ENCODE measurements around the gene HNRNPAB.

HNRNPAB gene

DNA sequence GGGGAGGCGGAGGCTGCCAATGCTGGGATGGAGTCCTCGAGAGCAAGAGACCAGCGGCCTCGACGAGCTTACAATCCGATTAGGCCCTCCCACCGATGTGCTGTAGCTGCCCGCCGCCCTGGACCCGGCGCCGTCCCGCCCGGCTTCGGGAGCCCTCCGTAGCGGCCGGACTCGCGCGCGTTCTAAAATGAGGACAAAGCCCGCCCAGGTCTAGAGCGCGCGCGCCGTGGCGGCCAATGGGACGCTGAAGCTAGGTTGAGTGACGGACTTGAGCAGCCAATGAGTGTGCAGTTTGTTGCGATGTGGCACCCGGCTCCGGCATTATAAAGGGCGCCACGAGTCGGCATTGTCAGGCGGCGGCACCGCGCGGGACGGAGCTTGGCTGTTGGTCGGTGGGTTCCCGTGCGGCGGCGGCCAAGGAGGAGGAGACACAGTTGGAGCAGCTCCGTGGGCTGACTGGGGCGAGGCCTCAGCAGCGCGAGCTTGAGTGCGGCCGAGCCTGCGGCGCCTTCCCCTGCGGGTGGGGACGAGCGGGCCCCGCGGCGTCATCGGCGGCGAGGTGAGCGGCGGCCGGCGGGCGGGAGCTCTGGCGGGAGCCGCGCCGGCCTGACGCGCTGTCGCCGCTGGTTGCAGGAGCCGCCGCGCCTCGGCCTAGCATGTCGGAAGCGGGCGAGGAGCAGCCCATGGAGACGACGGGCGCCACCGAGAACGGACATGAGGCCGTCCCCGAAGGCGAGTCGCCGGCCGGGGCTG, at the start of gene HNRNPAB:
Gene HNRNPAB, plus strand, starts transcription at position 352 of the 753 bp plus-strand sequence. Its CDS starts 305 bp downstream, at position 657.
- DNase-seq, result peak; percentile 98

GRCh38 chr5:178155065-178155464, 49.3 kb upstream of the HNRNPAB start:
- no peak for DNase-seq

DNA sequence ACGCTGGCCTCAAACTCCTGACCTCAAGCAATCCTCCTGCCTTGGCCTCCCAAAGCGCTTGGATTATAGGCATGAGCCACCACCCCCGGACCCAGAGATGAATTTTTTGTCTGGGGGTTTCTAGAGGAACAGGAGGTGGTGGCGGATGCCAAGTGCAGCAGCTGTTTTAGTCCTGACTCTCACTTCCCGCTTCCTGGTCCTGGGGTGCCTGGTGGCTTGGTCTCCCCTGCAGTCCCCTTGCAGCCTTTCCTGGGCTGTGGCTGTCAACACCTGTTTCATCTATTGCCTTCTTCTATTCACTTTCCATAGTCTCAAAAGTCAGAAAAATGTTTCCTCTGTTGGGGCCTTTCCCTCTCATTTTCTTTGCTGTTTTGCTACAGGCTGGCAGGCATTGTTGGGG, 44.2 kb upstream of the HNRNPAB start:
- DNase-seq, result no peak

DNA sequence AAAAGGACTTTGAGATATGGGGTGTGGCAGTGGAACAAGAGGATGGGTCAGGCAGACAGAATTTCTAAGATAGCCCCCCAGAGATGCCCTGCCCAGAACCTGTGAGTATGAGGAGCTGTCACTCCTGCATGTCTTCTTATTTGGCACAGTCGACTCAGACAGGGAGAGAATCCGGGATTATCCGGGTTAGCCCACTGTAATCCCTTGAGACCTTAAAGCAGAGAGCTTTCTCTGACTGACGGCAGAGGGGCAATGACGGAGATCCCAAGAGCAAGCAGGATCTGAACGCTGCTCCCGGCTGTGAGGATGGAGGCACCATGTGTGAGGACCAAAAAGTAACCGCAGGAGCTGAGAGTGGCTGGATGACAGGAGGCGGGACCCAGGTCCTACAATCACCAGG, 41.9 kb upstream of the HNRNPAB start:
- DNase-seq, result no peak

DNA sequence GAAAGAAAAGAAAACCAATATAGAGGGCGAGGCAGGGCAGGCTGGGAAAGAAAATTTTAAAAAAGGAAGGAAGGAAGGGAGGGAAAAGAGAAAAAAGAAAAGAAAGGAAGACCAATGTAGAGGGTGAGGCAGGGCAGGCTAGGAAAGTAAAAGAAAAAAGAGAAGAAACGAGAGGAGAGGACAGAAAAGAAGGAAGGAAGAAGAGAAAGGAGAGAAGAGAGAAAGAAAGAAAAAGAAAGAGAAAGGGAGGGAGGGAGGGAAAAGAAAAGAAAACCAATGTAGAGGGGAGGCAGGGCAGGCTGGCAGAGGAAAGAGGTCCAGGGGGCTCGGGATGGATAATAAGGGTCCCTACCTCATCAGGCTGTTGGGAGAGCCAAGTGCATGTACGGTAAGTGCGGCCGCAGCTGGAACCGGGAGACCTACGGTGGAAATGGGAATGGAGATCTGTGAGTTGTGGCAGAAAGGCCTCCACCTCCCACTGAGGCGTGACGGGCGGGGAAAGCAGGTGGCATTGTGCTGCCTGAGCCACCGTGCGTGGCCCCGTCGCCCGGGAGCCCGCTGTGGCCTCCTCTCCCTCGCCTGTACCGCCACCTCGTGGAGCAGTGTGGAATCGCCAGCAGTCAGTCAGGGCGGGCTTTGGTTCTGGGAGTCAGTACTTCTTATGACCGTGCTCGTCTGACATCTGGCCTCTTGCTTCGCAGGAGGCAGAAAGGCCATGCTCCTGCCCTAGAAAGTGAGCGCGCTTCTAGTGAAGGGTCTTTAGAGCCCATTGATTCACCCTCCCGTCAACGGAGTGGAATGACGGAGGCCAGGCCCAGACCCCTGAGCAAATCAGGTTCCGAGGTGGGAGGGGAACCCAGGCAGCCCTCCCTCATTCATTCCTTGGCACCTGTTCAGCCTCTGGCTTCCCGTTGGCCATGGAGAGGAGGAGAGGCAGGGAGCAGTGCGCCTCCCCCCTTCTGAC, 40.3 kb upstream of the HNRNPAB start:
- DNase-seq, result peak; percentile 92

- DNase-seq, result no peak
These were observed 38.8 kb upstream of the HNRNPAB start for GRCh38 chr5:178165581-178165980.

DNA sequence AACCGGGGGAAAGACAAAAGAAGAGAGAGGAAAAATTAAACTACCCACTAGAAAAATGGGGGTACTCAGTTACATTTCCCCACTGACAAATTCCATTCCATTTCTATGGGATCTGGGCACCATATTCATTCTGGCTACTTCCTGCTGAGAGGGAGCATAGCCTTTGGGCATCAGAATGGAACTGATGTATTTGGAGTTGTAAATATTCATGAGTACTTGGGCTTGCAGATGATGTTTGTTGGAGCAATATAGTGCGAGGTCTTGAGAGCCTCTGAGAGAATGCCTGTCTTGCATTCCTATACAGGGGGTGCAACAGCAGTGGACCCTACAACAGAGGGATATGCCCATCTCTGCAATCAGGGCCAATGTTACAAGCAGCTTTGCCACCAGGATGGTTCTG, 33.9 kb upstream of the HNRNPAB start:
- DNase-seq, result no peak

DNA sequence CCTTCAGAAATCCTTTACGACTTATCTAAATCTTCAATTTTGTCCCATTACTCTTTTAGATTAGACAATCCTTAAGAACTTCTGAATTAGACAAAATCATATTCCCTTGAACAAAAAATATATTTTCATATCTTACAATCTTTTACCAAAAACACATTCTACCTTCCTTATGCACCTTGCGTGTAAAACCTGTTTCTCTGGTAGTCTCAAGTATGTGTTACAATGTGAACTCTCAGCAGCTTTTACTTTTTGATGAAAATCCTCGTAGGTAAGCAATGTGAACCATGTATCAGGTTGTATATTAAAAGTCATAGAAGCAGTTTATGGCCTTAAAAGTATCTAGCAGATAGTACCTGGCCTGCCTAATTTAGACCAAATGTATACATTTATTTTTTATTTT, 29.9 kb upstream of the HNRNPAB start:
- no peak for DNase-seq

GRCh38 chr5:178176791-178177190, 27.5 kb upstream of the HNRNPAB start:
- no peak for DNase-seq

GRCh38 chr5:178177569-178177968, 26.8 kb upstream of the HNRNPAB start:
- no peak for DNase-seq

DNA sequence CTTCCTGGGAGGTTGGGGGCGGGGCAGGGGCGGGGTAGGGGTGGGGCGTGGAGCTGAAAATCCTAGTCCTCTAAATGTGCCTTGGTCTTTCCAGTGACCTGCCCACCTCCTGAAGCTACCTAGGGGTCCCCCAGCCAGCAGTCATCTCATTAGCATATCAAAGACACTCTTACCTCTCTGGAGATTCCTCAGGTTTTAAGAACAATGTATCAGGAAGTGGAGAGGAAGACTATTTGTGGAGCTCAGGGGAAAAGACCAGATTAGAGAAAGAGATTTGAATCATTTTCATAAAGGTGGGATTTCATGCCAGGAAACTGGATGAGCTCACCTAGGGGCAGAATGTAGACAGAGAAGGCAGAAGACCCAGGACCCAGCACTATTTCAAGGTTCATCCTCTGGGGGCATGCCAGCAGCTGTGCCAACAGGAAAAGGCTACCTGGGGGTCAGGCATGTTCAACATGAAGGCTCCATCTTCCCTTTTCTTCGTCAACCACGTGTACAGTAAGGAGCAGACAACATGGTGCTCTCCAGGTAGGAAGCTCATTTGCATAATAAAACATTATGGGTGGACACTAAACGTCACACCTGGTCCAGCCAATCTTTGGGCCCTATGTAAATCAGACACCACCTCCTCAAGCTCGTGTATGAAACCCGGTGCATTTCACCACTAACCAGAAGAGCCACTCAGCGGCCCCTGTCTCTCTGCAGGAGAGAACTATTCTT, 24.0 kb upstream of the HNRNPAB start:
- DNase-seq, result peak; percentile 24

DNA sequence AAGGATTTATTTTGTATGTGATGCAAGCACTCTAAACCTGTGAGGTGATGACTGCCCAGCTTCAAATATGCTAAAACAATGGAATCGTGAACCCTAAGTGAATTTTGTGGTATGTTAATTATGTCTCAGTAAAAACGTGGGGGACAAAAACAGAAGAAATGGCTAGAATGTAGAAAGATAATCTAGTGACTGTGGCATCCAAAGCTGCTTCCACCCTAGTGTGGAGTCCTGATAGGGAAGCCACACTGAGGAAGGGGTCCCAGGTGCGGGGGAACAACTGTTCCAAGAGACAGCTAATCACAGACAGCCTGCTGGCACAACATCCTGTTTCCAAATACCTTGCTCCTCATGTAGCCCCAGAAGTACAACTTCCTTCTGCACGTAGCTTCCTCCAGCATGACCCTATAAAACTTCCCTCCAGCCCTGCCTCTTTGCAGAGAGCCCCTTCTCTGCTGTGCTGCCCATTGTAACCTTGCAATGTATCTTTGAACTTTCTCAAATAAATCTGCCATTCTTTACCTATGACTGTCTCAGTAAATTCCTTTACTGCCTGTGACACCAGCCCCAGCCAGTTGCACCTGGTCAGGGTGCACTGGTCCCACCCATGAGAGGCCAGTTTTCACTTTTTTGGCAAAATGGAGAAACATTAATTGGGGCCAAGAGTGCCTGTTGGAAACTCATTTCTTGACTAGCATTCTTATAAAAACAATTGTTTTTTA, 22.0 kb upstream of the HNRNPAB start:
- DNase-seq, result peak; percentile 13

GRCh38 chr5:178186427-178186826, 17.9 kb upstream of the HNRNPAB start:
- no peak for DNase-seq

DNA sequence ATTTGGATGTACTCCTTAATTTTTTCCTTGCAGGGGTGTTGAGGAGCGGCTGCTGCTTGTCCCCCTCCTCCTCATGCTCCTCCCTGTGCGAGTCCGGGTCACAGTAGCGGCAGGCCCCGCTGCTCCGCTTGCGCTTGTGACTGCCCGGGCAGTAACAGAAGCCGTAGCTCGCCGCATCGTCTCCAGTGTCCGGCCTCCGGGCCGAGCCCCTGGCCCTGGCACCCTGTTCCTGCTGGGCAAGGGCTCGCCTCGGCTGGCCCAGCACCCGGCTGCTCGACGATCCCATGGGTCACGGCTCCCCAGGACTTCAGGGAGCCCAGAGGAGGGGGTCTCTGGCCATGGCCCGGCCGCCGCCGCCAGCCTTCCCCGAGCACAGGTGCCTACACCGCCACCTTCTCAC, 17.3 kb upstream of the HNRNPAB start, which contains the start of gene GMCL2:
Gene GMCL2, minus strand, starts transcription at position 358 of the 400 bp plus-strand sequence. Its CDS starts 72 bp downstream, at position 286.
- no peak for DNase-seq

DNA sequence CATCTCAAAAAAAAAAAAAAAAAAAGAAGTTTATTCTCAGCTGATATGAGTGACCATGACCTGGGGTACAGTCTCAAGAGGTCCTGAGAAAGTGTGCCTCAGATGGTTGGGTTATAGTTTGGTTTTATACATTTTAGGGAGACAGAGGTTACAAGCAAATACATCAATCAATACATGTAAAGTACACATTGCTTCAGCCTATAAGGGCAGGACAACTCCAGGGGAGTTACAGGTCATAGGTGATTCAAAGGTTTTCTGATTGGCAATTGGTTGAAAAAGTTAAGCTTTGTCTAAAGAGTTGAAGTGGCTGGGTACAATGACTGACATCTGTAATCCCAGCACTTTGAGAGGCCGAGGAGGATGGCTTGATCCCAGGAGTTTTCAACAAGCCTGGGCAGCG, 14.9 kb upstream of the HNRNPAB start:
- no peak for DNase-seq

DNA sequence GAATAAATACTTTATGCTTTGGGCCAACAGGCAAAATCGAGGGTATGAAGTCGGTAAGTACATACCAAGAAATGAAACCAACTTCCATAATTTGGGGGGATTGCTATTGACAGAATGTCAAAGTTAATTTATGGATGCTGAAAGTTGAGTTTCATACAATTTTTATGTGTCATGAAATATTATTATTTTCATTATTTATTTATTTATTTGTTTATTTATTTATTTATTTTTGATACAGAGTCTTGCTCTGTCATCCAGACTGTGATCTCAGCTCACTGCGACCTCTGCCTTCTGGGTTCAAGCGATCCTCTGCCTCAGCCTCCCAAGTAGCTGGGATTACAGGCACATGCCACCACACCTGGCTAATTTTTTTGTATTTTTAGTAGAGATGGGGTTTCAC, 12.7 kb upstream of the HNRNPAB start:
- no peak for DNase-seq

DNA sequence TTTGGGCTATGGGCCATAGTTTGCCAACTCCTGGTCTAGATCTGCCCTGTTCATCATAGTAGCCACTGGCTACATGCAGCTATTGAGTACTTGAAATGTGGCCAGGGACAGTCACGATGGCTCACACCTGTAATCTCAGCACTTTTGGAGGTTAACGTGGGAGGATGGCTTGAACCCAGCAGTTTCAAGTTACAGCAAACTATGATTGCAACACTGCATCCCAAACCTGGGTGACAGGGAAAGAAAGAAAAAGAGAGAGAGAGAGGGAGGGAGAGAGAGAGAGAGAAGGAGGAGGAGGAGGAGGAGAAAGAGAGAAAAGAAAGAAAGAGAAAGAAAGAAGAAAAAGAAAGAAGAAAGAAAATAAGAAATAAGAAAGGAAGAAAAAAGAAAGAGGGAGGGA, 12.1 kb upstream of the HNRNPAB start:
- DNase-seq, result no peak

DNA sequence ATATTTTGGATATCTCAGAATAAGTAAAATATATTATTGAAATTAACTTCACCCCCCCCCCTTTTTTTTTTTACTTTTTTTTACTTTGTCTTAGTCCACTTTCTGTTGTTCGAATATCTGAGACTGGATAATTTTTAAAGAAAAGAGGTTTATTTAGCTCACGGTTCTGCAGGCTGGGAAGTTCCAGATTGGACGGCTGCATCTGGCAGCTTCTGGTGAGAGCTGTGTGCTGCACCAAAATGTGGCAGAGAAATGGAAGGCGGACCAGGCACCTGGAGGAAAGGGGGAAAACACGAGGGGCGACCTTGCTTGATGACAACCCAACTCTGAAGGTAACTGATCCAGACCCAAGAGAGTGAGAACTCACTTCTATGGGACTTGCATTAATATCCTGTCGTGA, 11.5 kb upstream of the HNRNPAB start:
- DNase-seq, result no peak

DNA sequence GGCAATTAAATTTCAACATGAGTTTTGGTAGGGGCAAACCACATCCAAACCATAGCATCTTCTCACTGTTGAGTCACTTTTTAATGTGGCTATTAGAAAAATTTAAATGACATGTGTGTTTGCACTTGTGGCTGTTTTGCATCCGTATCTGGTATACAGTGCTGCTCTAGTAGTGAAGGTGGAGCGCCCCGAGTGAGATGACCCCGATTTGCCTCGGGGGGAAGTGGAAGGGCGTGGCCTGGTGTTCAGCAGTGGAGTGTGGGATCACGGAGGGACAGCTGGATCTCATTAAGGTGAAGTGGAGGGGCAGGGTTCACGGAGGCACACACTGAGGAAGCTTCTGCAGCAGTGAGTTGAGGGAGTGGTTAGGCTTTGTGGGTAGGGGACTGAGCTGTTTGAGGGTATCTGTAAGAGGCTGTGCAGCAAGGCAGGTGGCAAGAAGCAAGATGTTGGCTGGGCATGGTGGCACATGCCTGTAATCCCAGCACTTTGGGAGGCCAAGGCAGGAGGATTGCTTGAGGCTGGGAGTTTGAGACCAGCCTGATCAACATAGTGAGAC, 11.0 kb upstream of the HNRNPAB start:
- DNase-seq, result no peak

DNA sequence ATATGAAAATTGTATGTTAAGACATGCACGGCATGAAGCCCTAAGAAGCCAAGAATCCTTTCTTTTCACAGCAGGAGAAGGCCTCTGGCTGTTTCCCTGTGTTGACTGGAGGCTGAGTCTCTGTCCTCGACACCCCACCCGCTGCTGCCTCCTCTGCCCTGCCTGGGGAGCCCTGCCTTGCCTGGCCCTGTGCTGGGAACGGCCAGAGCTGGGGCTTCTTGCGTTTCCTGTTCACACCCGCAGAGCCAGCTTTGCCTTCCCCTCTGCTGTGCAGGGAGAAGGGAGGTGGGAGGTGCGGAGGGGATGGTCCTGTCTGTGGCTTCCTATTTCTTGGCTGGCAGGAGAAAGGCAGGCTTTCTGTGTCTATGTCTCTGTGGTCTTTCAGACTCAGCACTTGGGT, 10.3 kb upstream of the HNRNPAB start:
- DNase-seq, result no peak

GRCh38 chr5:178196281-178196812, 8.0 kb upstream of the HNRNPAB start:
- DNase-seq, result no peak

DNA sequence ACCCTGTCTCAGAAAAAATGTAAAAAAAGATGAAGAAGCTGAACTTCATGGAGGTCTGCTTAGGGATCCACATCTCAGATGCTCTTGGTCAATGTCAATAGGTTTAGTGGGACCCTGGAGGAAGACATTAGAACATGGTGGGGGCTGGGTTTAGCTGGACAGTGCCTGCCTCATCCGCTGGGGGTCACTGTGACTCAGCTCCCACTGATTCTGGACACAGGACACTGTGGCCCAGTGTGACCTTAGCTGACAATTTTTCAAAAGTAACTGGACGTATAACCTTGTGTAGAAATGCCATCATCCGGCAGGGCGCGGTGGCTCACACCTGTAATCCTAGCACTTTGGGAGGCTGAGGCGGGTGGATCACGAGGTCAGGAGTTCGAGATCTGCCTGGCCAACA, 7.3 kb upstream of the HNRNPAB start:
- DNase-seq, result no peak
